GM23338 (cell line): ENCODE data around the gene ZSCAN25. TPM values are rescaled to one million over a fixed set of nuclear protein-coding genes. Genes with fewer than 3 reads are reported as not detected.

Source experiments
- ATAC-seq: fragments of 200-7000 bp; cut with Tn5 transposase; 3 replicates; pipeline ENCODE4 v1.9.1; 2020
- DNase-seq: peaks from one replicate; pipeline ENCODE4 v3.0.0-alpha.2; 2015; ENCODE audit warnings: low spot score
- H2AFZ ChIP-seq: fragments of 200-600 bp; sonication (generic); 2 replicates; pipeline ENCODE4 v1.8.0; 2016; ENCODE audit warnings: antibody characterized with exemption, mild to moderate bottlenecking, moderate library complexity
- H3F3A ChIP-seq: fragments of 200-600 bp; sonication (generic); replicated peaks from 2 replicates; pipeline ENCODE4 v1.8.0; 2017; ENCODE audit warnings: antibody characterized with exemption, mixed run types, low read depth
- H3K27ac ChIP-seq: fragments of 200-600 bp; sonication (generic); 2 replicates; pipeline ENCODE4 v1.6.1; 2016; ENCODE audit warnings: low read depth
- H3K27me3 ChIP-seq: fragments of 200-600 bp; sonication (generic); 2 replicates; pipeline ENCODE4 v1.8.0; 2016; ENCODE audit warnings: mild to moderate bottlenecking, mixed run types, moderate library complexity; ENCODE audit not compliant: insufficient read depth
- H3K36me3 ChIP-seq: fragments of 200-600 bp; sonication (generic); 2 replicates; pipeline ENCODE4 v1.8.0; 2016; ENCODE audit warnings: mild to moderate bottlenecking; ENCODE audit not compliant: insufficient read depth
- H3K4me1 ChIP-seq: fragments of 200-600 bp; sonication (generic); 2 replicates; pipeline ENCODE4 v1.8.0; 2016; ENCODE audit warnings: mild to moderate bottlenecking, moderate library complexity; ENCODE audit not compliant: insufficient read depth
- H3K4me2 ChIP-seq: fragments of 200-600 bp; sonication (generic); 2 replicates; pipeline ENCODE4 v1.7.1; 2017; ENCODE audit warnings: mixed run types
- H3K4me3 ChIP-seq: fragments of 200-600 bp; sonication (generic); 2 replicates; pipeline ENCODE4 v1.6.1; 2016; ENCODE audit warnings: mixed run types
- H3K79me2 ChIP-seq: fragments of 200-600 bp; sonication (generic); replicated peaks from 2 replicates; pipeline ENCODE4 v1.8.0; 2017; ENCODE audit warnings: mild to moderate bottlenecking; ENCODE audit not compliant: insufficient read depth
- H3K9me2 ChIP-seq: fragments of 200-600 bp; sonication (generic); 2 replicates; pipeline ENCODE4 v1.8.0; 2017; ENCODE audit not compliant: insufficient read depth
- H4K20me1 ChIP-seq: fragments of 200-600 bp; sonication (generic); replicated peaks from 2 replicates; pipeline ENCODE4 v1.8.0; 2017; ENCODE audit warnings: mild to moderate bottlenecking; ENCODE audit not compliant: insufficient read depth
- H3K27ac Mint-ChIP-seq: 2 replicates; pipeline ENCODE4 v1.8.0; 2020; ENCODE audit warnings: inconsistent platforms, mild to moderate bottlenecking, moderate library complexity, mixed read lengths
- H3K27me3 Mint-ChIP-seq: 3 replicates; pipeline ENCODE4 v1.8.0; 2022; ENCODE audit warnings: low read depth, mild to moderate bottlenecking, moderate library complexity, mixed read lengths, inconsistent platforms; ENCODE audit not compliant: insufficient read depth, poor library complexity
- H3K36me3 Mint-ChIP-seq: 3 replicates; pipeline ENCODE4 v1.8.0; 2021; ENCODE audit warnings: low read depth, mild to moderate bottlenecking, inconsistent platforms, moderate library complexity, mixed read lengths
- H3K4me1 Mint-ChIP-seq: 3 replicates; pipeline ENCODE4 v1.8.0; 2020; ENCODE audit warnings: mild to moderate bottlenecking, inconsistent platforms, mixed read lengths
- H3K4me3 Mint-ChIP-seq: 3 replicates; pipeline ENCODE4 v1.8.0; 2021; ENCODE audit warnings: moderate library complexity, mild to moderate bottlenecking, inconsistent platforms, mixed read lengths
- H3K9me3 Mint-ChIP-seq: 3 replicates; pipeline ENCODE4 v1.8.0; 2020; ENCODE audit warnings: moderate library complexity, mild to moderate bottlenecking, inconsistent platforms, mixed read lengths
- CREB1 ChIP-seq: fragments of 250-450 bp; sonication (Bioruptor Pico); IDR thresholded peaks from 2 replicates; pipeline ENCODE4 v1.5.0; 2020; ENCODE audit warnings: low read depth, mild to moderate bottlenecking, moderate library complexity
- JUNB ChIP-seq: IDR thresholded peaks from one replicate; pipeline ENCODE4 v1.6.1; 2016; ENCODE audit warnings: antibody characterized with exemption; ENCODE audit not compliant: unreplicated experiment
- NANOG ChIP-seq: IDR thresholded peaks from 2 replicates; pipeline ENCODE4 v1.6.1; 2016; ENCODE audit warnings: antibody characterized with exemption, borderline replicate concordance
- POLR2AphosphoS5 ChIP-seq: IDR thresholded peaks from 2 replicates; pipeline ENCODE4 v1.6.1; 2016; ENCODE audit warnings: antibody characterized with exemption, low read depth
- ZNF114 ChIP-seq: fragments of 250-450 bp; sonication (Bioruptor Pico); IDR thresholded peaks from 2 replicates; pipeline ENCODE4 v1.5.0; 2020; ENCODE audit warnings: mild to moderate bottlenecking, moderate library complexity
- ZNF331 ChIP-seq: fragments of 250-450 bp; sonication (Bioruptor Pico); IDR thresholded peaks from 2 replicates; pipeline ENCODE4 v1.5.0; 2020; ENCODE audit warnings: low read depth, mild to moderate bottlenecking, moderate library complexity
- polyA plus RNA-seq: library from polyadenylated mRNA; unstranded; fragments of >200 nt; fragmentation: Nextera tagmentation; extraction: Ambion mirVana; gene quantifications from 2 replicates; pipeline ENCODE4 v1.2.1, GENCODE V29; 2016
- total RNA-seq: library from RNA; depleted of rRNA; stranded (reverse); fragments of >200 nt; shearing (Covaris generic); gene quantifications from 2 replicates; pipeline ENCODE4 v1.2.3, GENCODE V29; 2014
- TF ChIP-seq, protein P1 (sequence below): IDR thresholded peaks from one replicate; pipeline ENCODE4 v1.6.1; 2018; ENCODE audit warnings: antibody characterized with exemption; ENCODE audit not compliant: unreplicated experiment
- TF ChIP-seq, protein P2 (sequence below): fragments of 250-450 bp; sonication (Bioruptor Pico); IDR thresholded peaks from 2 replicates; pipeline ENCODE4 v1.5.0; 2020; ENCODE audit warnings: mild to moderate bottlenecking, moderate library complexity
- TF ChIP-seq, protein P3 (sequence below), 2 experiments: fragments of 200-600 bp in 1 of 2; sonication (generic) in 1 of 2; conservative IDR thresholded peaks; 2 replicates each; pipeline versions ENCODE4 v1.5.1 to v1.6.1; 2016 to 2017; ENCODE audit warnings: antibody characterized with exemption in 2 of 2, low read depth in 2 of 2, mild to moderate bottlenecking in 2 of 2, moderate library complexity in 1 of 2

The ZSCAN25 gene
- total and polyA plus RNA-seq, 2 experiments from 2014 or later: 4.8 to 17.5 TPM

DNA sequence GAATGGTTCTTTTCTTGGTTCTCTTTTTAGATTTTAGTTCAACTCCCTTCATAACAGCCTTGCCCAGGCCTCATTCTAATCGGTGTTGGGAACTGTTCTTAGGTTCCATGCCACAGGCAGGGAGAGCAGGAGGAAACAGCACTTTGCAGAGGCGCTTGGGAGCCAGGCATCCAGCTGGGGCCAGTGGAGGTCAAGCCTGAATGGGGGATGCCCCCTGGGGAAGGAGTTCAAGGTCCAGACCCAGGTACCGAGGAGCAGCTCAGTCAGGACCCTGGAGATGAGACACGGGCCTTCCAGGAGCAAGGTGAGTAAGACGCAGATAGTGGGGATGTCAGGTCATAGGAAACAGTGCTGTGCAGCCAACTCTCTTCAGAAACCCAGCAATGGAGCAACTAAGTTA lies 4.5 kb downstream of the ZSCAN25 start:
- H3K27me3 Mint-ChIP-seq: peaks cover 23% of the 10 kb centered on the region
- Histone ChIP-seq H3F3A (no peaks in the 10 kb centered on the region), H3K36me3 (peaks cover 12% of the 10 kb centered on the region), H3K4me1 (peaks cover 5% of the 10 kb centered on the region; the same call in 1 of the 2 replicates), H4K20me1 (peaks cover 9% of the 10 kb centered on the region), H3K79me2 (peaks cover 20% of the 10 kb centered on the region), H3K9me2 (no peaks in the 10 kb centered on the region), H3K27me3 (no peaks in the 10 kb centered on the region), H3K4me2 (no peak overlapping the region), H3K27ac (no peak overlapping the region), H2AFZ (no peak overlapping the region), H3K4me3 (no peak overlapping the region)
- no peak overlapping the region for H3K4me3 Mint-ChIP-seq
- ATAC-seq (no peak), DNase-seq (no peak)
- H3K4me1 Mint-ChIP-seq: peaks cover 9% of the 10 kb centered on the region
- H3K27ac Mint-ChIP-seq: no peak overlapping the region
- H3K9me3 Mint-ChIP-seq: no peaks in the 10 kb centered on the region
- TF ChIP-seq ZNF114 (CRISPR knock-in tag) (no peak), CREB1 (no peak), NANOG (no peak), POLR2AphosphoS5 (no peak), ZNF331 (CRISPR knock-in tag) (no peak), JUNB (no peak)
- TF ChIP-seq, protein P1, sequence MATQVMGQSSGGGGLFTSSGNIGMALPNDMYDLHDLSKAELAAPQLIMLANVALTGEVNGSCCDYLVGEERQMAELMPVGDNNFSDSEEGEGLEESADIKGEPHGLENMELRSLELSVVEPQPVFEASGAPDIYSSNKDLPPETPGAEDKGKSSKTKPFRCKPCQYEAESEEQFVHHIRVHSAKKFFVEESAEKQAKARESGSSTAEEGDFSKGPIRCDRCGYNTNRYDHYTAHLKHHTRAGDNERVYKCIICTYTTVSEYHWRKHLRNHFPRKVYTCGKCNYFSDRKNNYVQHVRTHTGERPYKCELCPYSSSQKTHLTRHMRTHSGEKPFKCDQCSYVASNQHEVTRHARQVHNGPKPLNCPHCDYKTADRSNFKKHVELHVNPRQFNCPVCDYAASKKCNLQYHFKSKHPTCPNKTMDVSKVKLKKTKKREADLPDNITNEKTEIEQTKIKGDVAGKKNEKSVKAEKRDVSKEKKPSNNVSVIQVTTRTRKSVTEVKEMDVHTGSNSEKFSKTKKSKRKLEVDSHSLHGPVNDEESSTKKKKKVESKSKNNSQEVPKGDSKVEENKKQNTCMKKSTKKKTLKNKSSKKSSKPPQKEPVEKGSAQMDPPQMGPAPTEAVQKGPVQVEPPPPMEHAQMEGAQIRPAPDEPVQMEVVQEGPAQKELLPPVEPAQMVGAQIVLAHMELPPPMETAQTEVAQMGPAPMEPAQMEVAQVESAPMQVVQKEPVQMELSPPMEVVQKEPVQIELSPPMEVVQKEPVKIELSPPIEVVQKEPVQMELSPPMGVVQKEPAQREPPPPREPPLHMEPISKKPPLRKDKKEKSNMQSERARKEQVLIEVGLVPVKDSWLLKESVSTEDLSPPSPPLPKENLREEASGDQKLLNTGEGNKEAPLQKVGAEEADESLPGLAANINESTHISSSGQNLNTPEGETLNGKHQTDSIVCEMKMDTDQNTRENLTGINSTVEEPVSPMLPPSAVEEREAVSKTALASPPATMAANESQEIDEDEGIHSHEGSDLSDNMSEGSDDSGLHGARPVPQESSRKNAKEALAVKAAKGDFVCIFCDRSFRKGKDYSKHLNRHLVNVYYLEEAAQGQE: no peak
- TF ChIP-seq, protein P2, sequence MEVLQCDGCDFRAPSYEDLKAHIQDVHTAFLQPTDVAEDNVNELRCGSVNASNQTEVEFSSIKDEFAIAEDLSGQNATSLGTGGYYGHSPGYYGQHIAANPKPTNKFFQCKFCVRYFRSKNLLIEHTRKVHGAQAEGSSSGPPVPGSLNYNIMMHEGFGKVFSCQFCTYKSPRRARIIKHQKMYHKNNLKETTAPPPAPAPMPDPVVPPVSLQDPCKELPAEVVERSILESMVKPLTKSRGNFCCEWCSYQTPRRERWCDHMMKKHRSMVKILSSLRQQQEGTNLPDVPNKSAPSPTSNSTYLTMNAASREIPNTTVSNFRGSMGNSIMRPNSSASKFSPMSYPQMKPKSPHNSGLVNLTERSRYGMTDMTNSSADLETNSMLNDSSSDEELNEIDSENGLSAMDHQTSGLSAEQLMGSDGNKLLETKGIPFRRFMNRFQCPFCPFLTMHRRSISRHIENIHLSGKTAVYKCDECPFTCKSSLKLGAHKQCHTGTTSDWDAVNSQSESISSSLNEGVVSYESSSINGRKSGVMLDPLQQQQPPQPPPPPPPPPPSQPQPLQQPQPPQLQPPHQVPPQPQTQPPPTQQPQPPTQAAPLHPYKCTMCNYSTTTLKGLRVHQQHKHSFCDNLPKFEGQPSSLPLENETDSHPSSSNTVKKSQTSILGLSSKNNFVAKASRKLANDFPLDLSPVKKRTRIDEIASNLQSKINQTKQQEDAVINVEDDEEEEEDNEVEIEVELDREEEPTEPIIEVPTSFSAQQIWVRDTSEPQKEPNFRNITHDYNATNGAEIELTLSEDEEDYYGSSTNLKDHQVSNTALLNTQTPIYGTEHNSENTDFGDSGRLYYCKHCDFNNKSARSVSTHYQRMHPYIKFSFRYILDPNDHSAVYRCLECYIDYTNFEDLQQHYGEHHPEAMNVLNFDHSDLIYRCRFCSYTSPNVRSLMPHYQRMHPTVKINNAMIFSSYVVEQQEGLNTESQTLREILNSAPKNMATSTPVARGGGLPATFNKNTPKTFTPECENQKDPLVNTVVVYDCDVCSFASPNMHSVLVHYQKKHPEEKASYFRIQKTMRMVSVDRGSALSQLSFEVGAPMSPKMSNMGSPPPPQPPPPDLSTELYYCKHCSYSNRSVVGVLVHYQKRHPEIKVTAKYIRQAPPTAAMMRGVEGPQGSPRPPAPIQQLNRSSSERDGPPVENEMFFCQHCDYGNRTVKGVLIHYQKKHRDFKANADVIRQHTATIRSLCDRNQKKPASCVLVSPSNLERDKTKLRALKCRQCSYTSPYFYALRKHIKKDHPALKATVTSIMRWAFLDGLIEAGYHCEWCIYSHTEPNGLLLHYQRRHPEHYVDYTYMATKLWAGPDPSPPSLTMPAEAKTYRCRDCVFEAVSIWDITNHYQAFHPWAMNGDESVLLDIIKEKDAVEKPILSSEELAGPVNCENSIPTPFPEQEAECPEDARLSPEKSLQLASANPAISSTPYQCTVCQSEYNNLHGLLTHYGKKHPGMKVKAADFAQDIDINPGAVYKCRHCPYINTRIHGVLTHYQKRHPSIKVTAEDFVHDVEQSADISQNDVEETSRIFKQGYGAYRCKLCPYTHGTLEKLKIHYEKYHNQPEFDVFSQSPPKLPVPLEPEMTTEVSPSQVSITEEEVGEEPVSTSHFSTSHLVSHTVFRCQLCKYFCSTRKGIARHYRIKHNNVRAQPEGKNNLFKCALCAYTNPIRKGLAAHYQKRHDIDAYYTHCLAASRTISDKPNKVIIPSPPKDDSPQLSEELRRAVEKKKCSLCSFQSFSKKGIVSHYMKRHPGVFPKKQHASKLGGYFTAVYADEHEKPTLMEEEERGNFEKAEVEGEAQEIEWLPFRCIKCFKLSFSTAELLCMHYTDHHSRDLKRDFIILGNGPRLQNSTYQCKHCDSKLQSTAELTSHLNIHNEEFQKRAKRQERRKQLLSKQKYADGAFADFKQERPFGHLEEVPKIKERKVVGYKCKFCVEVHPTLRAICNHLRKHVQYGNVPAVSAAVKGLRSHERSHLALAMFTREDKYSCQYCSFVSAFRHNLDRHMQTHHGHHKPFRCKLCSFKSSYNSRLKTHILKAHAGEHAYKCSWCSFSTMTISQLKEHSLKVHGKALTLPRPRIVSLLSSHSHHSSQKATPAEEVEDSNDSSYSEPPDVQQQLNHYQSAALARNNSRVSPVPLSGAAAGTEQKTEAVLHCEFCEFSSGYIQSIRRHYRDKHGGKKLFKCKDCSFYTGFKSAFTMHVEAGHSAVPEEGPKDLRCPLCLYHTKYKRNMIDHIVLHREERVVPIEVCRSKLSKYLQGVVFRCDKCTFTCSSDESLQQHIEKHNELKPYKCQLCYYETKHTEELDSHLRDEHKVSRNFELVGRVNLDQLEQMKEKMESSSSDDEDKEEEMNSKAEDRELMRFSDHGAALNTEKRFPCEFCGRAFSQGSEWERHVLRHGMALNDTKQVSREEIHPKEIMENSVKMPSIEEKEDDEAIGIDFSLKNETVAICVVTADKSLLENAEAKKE: no peak
- TF ChIP-seq, protein P3, sequence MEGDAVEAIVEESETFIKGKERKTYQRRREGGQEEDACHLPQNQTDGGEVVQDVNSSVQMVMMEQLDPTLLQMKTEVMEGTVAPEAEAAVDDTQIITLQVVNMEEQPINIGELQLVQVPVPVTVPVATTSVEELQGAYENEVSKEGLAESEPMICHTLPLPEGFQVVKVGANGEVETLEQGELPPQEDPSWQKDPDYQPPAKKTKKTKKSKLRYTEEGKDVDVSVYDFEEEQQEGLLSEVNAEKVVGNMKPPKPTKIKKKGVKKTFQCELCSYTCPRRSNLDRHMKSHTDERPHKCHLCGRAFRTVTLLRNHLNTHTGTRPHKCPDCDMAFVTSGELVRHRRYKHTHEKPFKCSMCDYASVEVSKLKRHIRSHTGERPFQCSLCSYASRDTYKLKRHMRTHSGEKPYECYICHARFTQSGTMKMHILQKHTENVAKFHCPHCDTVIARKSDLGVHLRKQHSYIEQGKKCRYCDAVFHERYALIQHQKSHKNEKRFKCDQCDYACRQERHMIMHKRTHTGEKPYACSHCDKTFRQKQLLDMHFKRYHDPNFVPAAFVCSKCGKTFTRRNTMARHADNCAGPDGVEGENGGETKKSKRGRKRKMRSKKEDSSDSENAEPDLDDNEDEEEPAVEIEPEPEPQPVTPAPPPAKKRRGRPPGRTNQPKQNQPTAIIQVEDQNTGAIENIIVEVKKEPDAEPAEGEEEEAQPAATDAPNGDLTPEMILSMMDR (conservative IDR thresholded peaks at IDR 0.05; ENCODE audit: low read depth in 2 of 2): no peak
- peaks cover 83% of the 10 kb centered on the region for H3K36me3 Mint-ChIP-seq
